HG03457 (cell line): ENCODE data around the gene NTRK3.
A peak's percentile ranks its signal among the peaks of the same experiment; 100 is the strongest.
"Not testable (repeated sequence)": the region's sequence is repeated elsewhere in the genome, so short reads cannot be mapped to it uniquely, and the experiment has no call there.

Source experiments
- ATAC-seq: cut with Tn5 transposase; IDR thresholded peaks from one replicate; pipeline ENCODE4 v1.9.1; 2021; ENCODE audit warnings: moderate number of reproducible peaks; ENCODE audit not compliant: unreplicated experiment

Gene NTRK3

DNA sequence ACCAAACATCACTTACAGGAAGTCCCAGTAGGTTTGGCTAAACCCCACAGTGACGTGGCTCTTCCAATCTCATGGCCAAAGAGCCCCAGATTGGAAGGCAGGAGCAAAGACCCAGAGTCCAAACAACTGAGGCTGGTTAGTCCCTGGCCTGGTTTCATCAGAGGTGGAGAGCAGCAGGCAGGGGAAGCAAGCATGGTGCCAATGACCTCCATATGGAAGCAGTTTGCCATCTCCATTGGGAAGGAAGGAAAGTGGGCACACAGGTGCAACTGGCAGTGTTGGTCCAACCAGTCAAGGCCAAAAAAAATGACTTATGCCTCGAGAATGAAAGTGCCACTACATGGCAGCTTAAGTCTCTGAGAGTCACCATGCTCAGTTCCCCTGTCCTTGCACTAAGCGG is 175.9 kb downstream of the NTRK3 start:
- no peak for ATAC-seq

DNA sequence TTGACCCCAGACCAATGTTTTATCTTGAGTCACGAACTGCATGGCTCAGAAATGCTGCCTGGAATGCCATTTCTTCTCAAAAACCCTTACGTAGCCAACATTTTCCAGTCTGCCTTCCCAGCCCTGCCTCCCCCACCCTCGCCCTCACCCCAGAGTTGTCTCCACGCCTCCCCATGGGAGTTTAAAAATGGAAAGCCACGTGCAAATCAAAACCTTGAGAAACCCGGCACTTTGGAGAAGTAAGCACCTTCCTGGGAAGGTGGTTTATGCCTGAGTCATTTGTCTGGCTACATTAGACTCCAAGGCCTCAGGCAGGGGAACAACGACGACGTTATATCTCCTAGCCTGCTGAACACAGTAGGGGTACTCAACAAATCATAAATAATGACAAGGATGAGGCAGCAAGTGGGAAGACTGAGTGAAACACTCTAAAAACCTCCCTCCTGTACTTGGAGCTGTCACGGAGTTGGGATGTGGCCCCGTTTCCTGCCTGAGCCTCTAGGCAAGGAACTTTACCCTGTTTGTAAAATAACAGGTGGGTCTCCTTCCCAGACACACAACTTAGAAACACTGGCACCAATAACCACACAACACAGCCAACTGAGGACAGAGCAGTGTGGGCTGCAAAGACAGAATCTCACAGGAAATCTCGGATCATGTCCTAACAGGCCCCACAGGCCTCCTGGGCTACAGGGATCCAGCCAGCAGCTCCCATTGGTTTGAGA is 179.1 kb downstream of the NTRK3 start:
- ATAC-seq, result no peak

DNA sequence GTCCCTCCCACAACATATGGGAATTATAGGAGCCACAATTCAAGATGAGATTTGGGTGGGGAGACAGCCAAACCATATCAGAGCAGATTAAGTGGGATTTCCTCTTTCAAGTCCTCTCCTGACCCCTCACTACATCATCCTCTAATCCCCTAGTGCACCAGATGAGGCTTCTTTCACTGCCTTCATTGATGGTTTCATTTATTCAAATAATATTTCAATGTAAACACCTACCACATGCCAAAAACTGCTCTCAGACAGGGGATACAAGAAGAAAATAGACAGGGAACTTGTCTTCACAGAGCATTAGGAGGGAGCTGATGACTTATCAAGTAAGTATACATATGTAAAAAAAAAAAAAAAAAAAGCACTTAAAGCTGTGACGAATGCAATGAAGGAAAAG is 180.2 kb downstream of the NTRK3 start:
- no peak for ATAC-seq

DNA sequence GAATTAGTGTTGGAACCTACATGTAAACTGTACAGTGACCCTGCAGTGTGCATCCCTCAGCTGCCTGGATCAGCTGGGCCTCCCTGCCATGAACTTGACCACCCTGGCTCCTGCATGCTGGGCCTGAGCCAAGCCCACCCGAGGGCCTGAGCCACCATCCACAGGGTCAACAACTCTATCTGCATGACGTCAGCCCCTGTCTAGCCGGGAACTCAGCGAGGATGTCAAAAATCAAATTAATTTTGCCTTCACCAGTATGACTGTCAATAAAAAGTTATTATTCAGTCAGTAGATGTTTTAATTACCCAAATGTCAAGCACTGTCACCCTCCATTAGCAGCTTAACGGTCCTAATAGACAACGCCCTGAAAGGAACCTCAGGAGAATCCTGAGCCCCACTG is 181.4 kb downstream of the NTRK3 start:
- ATAC-seq, result no peak

DNA sequence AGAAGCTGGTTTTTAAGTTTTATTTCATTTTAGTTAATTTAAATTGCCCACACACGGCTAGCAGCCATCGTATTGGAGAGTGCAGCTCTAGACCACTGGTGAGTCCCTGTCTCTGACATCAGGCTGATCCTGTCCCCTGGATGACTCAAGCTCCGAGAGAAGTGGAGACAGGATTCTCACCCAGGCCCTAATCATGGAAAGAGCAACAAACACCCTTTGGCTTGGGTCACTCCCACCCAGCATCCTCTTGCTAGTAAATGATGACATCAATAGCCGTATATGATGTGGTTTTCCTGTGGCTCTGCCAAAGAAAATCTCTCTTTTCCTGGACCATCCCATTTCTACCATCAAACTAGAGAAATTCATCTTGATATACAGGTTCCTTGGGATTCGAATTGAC is 182.2 kb downstream of the NTRK3 start:
- ATAC-seq, result no peak

DNA sequence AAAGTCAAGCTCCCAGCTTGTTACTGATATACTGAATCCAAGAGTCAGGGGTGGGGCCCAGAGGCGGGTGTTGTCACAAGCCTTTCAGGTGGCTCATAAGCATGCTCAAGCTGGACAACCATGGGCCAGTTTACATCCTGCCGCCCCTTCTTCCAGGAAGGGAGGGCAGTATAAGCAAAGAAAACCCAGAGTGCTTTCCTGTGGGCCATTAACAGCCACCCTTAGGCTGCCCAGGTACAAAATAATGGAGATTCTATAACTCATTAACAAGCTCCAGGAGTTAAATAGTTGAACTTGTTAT is 183.2 kb downstream of the NTRK3 start:
- ATAC-seq, result no peak

DNA sequence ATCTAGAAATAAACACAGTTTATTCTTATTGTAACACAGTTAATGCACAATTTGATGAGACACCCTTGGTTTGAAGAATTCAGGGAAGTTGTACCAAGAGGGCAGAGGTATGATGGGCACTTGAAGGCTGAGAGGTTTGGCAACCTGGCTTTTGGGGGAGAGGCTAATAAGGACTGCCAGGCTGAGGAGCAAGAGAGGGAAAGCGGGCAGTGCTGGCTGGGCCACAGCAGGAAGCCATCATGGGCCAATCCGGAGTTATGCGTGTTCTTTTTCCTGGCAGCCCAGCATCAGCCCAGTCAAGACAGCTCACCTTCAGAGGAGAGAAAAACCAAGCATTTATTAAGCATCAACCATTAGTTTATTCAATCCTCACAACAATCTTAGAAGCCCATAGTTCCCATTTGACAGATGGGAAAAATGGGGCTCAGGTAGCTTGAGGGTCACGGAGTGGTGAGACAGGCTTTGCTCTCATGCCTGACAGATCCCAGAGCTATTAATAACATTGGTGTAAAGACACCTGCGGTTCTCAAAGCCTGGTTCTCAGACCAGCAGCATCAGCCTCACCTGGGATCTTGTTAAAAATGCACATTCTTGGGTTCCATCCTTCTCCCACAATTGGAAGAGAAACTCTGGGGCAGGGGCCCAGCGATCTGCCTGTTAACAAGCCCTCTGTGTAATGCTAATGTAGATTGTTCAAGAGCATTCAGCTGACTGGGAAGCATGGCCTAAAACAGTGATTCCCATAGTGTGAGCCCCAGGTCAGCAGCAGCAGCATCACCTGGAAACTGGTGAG is 183.7 kb downstream of the NTRK3 start:
- ATAC-seq, result no peak

DNA sequence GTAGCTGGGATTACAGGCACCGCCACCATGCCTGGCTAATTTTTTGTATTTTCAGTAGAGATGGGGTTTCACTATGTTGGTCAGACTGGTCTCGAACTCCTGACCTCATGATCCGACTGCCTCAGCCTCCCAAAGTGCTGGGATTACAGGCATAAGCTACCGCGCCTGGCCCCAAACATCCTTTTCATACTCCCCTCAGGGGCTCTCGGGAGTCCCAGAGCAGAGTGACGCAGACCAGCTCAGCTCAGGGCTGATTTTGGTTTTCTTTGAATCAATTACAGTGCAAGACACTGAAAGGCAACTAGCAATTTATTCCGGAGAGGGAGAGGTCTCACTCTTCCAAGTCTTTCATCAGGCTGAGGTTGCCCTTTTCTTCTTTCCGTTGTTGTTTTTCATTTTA is 184.4 kb downstream of the NTRK3 start:
- not testable (repeated sequence) for ATAC-seq

DNA sequence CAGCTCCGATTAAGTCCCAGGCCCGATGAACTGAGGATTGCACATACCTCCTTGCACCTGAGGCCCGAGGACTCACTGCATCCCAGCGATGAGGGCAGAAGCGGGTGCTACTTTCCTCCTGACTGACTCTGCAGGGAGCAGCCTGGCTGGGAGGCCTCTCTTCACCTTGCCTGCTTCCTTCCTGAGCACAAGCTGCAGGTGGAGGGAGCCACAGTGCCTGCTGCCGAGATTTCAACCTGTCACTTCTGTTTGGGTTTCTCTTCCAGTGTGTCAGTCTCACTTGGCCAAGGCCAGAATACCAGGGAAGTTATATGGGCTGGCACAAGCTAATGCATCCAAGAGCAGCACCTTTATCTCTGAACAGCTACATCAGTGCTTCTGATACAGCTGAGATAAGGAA is 185.4 kb downstream of the NTRK3 start:
- no peak for ATAC-seq

DNA sequence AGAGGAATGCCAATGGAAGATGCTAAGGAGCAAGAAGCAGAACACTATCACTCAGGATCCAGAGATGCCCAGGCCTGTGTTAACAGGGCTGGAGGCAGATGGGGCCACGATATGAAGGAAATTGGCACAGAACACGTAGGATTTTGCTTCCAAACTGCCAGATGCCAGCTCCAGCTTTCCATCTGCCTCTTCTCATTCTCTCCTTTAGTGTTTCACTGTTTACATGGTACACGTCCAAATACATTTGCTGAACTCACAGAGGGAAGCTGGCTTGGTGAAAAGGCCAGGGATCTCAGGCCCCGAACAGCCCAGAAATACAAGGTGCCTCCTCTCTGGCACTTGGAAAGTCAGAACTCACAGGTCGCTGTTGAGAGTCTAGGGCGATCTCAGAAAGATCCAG is 187.0 kb downstream of the NTRK3 start:
- ATAC-seq, result no peak

DNA sequence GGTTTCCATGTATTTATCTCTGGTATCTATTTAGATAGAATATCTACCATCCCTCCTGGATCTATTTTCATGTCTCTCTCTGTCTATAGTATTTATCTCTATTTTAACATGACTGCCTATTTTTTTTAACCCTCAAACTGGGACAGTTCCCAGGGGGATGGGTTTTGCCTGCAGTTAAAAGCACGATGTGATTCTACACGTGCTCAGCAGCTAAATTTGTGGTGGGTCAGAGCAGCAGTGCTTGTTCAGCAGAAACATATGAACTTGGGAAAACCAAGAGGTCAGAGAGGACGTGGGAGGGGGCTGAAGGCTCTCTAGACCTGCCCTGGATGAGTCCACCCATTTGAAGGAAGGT is 189.2 kb downstream of the NTRK3 start:
- no peak for ATAC-seq

DNA sequence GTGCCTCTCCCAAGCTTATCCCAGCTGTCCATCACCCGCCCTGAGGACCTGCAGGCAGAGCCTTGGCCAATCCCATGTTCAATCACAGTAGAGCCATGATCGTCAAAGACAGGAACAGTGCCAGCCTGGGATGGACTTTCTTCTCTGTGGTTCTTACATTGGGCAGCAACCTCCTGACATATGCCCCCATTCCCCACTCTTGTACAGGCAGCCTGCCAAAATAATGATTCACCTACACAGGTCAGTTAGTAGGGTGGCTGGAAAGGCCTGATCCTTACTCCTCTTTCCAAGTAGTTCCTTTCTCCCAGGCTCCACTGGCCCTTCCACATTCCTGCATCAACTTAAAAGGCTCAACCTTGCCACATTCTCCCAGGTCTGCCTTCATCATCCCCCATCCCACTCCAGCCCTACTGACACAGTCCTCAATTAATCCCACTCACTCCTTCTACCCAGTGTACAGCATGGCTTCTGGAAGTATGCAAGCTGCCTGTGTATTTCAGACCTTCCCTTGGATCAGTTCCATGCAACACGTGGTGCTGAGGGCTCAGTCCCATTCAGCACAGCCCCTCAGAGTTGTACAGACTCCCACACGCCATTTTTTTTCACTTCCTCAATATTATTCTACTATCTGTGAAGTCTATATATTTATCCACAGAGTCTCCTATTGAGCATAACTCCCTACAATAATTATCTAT is 189.8 kb downstream of the NTRK3 start:
- ATAC-seq, result no peak

DNA sequence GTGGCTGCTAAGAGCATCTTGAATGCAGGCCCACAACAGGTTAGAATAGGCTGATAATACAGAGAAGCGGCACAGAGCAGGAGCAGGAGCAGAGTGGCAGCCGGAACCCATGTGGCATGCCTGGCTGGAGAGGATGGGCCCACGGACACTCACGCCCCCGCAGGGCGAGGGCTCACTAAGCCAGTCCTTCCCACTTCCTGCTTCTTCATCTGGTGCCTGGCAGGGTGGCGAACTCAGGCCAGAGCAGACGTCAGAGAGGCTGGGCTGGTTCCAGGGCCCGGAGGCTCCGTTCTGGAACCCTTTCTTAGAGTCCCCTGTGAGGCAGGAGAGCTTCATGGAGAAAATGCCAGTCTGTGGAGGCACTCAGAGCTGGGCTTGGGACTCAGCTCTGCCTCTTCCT is 195.1 kb downstream of the NTRK3 start:
- ATAC-seq, result no peak

DNA sequence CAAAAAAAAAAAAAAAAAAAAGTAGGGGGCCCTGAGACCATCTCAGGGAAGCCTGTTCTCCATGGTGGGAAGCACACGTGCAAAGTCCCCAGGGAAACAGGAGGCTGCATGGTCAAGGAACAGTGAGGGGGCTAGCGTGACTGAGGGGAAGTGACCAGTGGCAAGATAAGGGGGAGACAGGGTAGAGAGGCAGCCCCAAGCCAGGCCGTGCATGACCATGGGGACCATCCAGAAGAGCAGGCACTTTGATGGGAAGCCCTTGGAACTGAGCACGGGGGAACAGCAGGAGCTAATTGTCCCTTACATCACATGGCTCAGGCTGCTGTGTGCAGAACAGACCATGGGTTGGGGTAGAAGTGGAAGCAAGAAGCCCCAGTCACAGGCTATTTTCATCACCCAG is 196.2 kb downstream of the NTRK3 start:
- no peak for ATAC-seq

DNA sequence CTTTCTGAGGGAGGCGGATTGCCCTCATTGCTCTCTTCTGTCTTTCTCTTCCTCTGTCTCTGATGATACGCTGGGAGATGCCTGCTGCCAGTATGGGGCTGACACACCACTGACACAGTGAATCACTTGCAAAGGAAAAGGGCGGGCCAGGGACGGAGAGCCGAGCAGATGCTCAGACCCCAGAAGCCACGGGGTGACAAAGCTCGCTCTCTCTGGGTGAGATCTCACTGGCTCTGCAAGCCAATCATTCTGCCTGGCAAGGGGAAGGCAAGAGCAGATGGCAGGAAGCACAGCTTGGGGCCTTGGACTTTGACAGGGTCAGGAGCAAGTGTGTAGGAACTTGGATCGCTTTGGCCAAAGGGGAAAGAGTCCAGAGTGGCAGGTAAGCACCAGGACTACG is 198.7 kb downstream of the NTRK3 start:
- ATAC-seq, result no peak

DNA sequence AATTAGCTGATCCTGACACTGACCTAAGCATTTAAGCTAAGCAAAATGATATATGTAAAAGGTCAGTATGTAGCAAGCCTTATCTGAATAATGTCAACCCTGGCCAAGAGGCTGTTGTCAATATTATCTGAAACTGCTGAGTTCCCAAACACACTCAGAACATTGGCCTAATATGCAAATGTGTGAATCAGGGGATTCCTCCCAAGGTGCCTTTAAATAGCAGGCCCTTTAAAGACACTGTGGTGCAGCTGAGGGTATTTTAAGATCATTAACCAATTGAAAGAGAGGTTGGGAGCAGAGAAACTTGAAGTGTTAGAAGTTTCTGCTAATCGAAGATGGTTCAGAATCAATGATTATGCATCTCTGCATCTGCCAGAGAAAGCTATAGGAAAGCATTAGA is 207.0 kb downstream of the NTRK3 start:
- ATAC-seq, result peak; percentile 65

DNA sequence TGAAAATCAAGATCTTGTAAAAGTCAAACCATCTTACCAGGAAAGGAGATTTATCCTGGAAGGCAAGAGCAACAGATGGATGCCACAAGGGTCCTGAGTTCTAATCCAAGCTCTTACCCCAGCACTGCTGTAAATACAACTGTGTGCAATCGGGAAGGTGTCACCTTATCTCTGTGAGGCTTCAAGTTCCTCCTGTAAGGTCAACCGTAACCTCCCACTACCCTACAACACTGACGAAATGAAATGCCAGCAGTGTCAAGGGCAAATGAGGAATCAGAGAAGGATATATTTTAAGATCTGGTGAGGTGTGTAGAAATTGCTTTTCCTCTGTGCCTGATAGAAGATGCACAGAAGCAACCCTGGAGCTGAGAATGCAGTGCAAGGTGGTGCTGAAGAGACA is 207.8 kb downstream of the NTRK3 start:
- no peak for ATAC-seq

DNA sequence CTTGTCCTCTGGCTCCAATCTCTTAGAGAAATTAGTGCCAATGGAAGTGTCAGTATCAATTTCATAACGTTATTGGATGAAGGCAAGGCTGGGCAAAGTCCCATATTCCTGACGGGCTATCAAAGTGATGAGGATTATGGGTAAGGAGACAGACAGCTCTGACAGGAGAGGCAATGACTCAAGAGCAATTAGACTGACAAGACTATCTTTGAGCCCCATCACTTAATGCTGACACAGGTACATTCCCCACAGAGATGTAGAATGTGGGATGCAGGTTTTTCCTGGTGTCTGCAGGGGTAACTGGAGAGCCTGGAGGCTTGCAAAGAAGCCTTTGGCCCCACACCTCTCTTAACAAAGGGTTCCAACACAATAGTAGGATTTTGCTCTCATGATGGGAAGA is 208.3 kb downstream of the NTRK3 start:
- ATAC-seq, result no peak

DNA sequence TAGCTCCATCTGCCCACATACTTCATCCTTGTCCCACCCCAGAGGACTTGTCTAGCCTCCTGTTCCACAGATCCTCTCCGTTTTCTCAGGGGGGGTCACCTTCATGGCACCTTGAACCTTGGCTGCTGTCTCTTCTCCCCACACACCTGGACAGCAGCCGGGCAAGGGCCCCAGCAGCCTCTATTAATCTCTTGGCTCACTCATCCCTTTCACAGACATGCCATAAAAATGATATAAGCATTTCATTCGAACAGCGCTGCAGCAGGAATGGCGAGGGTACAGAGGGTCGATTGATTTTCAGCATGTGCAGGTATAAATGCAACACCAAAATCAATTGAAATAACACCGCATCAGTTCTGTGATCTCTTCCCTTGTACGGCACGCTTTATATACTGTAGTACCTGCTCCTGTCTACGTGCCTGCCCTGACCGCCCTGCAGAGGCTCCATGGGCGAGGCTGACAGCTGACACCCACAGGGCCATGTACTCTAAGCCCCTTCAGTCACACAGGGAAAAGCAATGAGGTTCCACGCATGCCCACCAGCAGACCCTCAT is 209.9 kb downstream of the NTRK3 start:
- ATAC-seq, result no peak

DNA sequence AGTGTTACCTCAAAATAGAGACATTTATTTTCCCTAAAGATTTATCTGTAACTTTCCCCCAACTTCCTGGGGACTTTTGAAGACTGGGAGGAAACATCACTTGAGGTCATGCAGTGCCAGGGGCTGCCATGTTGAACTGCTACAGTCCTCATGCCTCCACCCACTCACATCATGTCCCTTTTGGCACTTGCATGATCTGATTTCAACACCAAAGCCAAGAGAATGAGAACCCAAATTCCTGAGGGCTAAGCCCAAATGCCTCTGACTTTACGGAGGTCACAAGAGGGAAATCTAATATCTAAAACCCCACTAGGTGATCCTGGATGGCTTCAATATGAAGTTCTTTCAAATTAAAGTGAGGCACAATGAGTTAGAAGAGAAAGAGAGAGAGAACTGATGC is 213.1 kb downstream of the NTRK3 start:
- no peak for ATAC-seq

DNA sequence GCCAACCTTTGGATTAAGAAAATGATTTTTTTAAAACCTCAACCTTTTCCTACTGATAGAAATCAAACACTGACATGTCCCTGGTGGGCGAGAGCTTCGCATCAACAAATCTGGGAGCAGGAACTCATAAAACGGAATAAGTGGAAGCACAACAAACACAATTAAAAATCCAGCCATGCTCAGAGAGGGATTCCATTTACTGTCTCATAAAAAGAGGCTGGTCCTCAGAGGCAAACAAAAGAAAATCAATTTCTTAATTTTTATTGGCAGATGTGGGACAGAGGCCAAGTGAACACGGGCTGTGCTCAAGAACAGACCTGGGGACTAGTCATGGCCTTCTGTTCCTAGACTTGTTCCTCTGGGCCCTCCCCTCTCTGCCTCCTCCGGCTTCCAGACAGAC is 214.5 kb downstream of the NTRK3 start:
- no peak for ATAC-seq

DNA sequence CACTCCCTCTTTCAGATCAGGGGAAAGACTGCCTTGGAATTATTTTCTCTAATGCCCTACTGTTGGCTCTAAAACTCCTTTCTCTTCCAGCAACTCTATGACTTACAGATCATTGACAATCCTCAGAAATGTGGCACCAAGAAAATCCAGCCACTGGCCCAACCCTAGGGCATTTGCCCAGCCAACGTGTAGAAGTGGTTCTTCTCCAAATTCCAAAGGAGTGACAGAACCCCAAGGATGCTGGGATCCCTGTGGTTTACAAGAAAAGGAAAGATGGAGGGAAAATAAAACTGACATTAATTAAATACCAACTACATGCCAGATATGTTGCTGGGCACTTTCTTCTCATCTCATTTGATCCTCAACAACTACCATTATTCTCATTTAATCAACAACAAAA is 216.0 kb downstream of the NTRK3 start:
- ATAC-seq, result no peak
